Stimulated activated CD4-positive, alpha-beta T cell treated with anti-CD3 and anti-CD28 coated beads, Interleukin-2, amount 100 ng/mL, for 24 hours (primary cell): ENCODE results near the gene LITAF.
"Not testable (repeated sequence)": the region's sequence is repeated elsewhere in the genome, so short reads cannot be mapped to it uniquely, and the experiment has no call there.

Experiments used
- DNase-seq, 2 donors: peaks; one replicate each; pipeline ENCODE4 v3.0.0-alpha.2; 2020

The LITAF gene

GRCh38 chr16:11620243-11621003 is 33.7 kb upstream of the LITAF start:
- no peak for DNase-seq

DNA sequence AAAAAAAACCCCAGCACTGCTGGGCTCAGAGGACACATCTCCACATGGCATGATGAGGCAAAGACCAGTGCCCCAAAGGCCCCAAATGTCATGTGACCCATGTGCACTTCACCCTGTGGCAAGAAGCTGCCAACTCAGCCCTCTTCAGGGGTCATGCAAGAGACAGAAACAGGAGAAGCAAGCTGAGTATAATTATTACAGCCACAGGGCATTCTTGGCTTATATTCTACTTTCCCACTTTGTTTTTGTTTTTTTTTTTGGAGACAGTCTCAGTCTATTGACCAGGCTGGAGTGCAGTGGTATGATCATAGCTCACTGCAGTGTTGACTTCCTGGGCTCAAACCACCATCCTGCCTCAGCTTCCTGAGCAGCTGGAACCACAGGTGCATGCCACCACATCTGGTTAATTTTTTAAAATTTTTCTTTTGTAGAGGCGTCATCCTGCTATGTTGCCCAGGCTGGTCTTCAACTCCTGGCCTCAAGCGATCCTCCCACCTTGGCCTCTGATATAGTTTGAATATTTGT is 32.7 kb upstream of the LITAF start:
- DNase-seq, result no peak

- DNase-seq, result no peak
These were observed 31.5 kb upstream of the LITAF start for GRCh38 chr16:11618107-11618717.

GRCh38 chr16:11615748-11616447 is 29.2 kb upstream of the LITAF start:
- DNase-seq, result no peak

GRCh38 chr16:11614587-11615175 is 28.0 kb upstream of the LITAF start:
- DNase-seq, result no peak

DNA sequence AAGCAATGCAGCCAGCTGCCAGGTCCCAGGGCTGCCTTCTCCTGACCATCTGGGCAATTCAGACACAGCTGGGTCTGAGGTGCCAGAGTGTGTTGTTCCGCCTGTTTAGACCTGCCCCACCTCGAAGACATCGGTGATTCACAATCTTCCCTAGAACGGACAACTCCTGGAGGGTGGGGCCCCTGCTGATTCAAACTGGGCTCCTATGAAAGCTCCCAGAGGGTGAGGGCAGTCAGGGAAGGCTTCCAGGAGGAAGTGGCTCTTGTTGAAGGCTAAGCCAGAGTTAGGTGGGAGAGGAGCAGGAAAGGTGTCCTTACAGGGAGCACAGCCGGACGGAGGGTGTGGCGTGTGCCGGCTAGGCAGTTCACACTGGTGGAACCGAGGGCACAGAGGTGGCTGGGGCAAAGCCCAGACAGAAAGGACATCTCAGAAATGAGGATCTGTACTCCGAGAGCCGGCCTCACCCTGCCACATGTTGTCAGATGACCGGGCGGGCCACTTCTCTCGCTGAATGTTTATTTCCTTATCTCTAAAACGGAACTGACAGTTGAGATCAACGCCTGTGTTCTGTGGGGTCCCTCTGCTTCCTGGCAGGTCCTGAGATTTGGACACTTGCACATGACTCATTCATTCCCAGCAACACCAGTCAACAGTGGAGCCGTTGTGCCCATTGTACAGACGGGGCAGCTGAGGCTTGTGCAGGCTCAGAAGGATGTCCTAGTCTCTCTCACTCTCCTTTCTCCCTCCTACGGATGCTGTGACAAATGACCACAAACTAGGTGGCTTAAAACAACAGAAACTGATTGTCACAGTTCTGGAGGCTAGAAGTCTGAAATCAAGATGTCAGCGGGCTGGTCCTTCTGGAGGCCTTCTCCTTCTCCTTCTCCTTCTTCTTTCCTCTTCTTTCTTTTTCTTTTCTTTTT is 26.9 kb upstream of the LITAF start:
- DNase-seq, result no peak

DNA sequence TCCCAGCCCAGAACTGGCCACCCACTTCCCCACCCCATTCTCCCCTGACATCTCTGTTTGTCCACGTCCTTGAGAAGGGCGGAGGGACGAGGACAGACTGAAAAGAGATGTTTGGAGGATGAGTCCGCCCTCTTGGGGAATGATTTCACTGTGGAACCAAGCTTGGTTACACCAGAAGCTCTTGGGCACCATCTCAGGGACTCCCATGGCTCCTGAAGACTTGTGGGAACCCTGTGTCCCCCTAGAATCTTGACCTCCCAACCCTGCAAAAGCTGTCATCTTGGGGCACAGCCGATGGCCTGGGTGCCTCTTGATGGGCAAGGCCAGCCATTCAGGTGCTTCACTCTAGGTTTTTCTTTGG is 25.9 kb upstream of the LITAF start:
- DNase-seq, result no peak

DNA sequence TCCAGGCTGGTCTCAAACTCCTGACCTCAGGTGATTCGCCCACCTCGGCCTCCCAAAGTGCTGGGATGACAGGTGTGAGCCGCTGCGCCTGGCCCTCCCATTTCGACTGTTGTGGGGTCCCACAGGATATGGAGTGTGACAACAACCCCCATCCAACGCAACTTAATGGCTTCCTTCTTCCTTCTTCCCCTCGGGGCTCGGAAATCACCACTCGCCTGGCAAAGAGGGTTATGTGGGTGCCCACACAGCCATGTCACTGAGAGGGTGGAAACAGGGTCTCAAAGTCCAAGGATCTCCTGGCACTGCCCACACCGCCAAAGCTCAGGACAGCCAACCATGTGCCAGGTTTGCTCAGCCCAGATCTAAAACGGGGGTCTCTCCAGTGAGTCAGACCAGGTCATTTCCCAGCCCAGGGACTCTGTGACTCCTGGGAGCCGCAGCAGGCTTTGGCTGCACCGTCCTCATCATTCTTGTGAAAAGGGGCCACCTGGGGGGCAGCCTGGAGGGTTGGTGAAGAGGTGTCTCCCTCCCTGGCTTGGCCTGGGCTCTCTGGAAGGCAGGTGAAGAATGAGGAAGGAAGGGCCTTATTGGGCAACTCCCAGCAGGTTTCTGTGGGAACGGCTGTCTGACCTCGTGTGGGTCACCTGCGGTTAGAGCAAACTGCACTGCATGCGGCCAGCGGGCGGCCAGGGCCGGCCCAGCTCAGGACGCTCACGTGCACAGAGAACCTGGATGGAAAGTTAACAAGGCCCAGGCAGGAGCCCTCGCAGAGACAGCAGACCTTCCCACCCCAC is 25.3 kb upstream of the LITAF start:
- no peak for DNase-seq

DNA sequence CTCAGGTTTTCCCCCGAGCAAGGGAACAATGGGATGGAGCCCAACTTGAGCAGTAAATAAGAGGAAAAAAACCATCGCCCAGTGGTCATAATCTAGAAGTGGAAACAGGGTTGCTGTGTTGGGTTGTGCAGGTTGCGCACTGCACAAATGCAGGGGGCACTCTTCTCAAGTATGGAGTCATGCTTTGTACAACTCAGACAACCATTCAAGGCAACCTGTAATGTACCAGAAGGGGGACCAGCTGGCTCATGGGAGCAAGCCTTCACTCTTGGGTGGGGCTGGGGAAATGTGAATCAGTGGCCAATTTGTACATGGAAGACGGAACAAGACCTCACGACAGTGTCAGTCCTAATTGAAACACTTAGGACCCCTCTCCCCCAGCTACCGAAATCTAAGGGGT is 23.9 kb upstream of the LITAF start:
- no peak for DNase-seq

- DNase-seq, result no peak
These were observed 23.4 kb upstream of the LITAF start for GRCh38 chr16:11610121-11610505.

DNA sequence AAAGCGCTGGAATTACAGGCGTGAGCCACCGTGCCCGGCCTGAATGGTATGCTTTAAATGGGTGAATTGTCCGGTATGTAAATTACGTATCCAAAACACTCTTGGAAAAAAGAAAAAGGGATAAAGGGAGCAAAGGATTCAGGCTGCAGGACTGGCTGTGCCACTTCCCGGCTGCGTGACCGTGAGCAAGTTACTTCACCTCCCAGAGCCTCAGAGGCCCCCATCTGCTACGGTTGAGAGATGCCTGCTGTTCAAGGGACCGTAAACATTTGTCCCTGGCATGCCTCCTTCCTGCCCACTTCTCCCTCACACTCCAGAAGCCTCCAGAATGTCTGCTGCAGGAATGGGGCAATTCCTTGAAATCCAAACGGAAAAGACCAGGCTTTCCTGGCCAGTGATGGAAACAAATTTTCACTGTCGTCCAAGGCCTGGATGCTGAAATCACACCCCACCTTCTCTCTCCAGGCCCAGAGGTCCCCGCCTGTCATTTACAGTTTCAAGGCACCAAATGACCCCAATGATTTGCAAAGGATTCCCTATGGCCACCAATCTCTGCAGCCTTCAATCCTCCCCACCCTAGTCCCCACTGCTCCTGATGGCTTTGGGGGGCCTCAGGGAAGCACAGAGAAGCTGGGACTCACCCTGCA is 22.9 kb upstream of the LITAF start:
- DNase-seq, result no peak

DNA sequence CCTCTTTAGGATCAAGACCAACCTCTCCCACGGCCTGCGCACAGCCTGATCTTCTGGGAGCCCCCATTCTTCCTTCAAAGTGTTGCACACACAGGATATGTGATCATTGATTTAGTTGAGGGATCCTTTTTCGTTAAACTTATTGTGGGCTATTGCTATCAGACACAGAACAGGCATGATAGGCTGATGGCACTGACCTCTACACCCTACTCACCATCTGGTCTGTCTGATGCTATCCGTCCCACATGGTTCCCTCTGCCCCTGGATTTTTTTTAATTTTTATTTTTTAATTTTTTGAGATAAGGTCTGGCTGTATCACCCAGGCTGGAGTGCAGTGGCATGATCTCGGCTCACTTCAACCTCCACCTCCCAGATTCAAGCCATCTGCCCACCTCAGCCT is 19.2 kb upstream of the LITAF start:
- no peak for DNase-seq

DNA sequence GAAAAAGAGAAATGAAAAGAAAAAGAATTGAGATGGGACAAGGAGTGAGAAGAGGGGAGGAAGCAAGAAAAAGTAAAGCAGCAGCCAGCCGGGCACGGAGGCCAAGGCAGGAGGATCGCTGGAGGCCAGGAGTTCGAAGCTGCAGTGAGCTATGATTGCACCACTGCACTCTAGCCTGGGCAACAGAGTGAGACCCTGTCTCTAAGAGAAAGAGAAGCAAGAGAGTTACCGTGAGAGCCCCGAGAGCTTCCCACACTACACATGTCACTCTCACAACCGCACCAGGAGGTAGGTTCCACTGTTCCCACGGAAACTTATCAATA is 18.8 kb upstream of the LITAF start:
- no peak for DNase-seq

GRCh38 chr16:11604783-11605563 is 18.3 kb upstream of the LITAF start:
- DNase-seq, result no peak

- not testable (repeated sequence) for DNase-seq
These were observed 17.6 kb upstream of the LITAF start for GRCh38 chr16:11604296-11604695.

DNA sequence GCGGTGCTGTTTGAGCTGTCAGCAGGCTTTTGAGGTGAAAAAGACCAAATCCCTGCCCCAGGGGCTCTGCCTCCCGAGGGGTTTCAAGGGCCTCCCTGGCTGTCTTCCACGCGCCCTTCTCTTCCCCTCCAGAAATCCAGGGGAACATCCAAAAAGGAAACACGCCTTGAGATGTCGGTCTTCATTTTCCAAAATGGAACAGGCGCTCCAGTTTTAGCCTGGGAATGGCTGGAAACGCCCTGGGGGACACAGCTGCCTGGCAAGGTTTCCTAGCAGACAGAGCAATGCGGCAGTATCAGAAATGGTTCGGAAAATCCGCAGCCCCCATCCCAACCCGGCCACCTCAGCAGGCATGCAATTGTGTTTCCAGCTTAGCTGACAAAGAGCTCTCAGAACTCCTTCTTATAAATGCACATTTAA is 16.6 kb upstream of the LITAF start:
- DNase-seq, result no peak

- no peak for DNase-seq
These were observed 15.6 kb upstream of the LITAF start for GRCh38 chr16:11602321-11602720.

DNA sequence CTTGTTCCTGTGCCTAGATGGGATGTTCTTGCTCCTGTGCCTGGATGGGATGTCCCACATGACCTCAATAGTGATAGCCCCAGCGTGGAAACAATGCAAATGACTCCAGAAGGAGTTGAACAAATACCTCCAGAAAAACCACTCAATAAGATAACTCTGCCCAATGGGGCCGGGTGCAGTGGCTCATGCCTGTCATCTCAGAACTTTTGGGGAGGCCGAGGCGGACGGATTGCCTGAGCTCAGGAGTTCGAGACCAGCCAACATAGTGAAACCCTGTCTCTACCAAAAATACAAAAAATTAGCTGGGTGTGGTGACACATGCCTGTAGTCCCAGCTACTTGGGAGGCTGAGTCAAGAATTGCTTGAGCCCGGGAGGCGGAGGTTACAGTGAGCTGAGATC is 15.2 kb upstream of the LITAF start:
- DNase-seq, result no peak

GRCh38 chr16:11601425-11601824 is 14.7 kb upstream of the LITAF start:
- no peak for DNase-seq

DNA sequence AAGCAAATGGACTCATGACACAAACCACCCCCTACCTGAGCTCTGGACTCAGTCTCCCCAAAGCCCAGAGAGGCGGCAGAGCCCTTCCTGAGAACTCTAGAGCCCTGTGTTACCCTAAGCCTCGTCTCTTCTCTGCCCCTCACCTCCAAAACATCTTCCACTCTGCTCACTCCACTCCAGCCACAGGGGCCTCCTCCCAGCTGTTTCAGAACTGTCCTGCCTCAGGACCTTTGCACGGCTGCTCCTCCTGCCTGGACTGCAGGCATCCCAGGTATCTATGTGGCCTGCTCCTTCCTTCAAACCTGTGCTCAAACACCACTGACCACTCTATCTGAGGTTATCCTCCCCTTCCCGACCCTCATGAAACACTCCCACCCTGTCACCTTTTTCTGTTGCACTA is 12.9 kb upstream of the LITAF start:
- no peak for DNase-seq
